HepG2 (cell line): ENCODE data around the gene KHNYN. TPM values are rescaled to one million over a fixed set of nuclear protein-coding genes. Genes with fewer than 3 reads are reported as not detected.

ENCODE experiments used
- DNMT3B ChIP-seq: conservative IDR thresholded peaks from 2 replicates; pipeline ENCODE4 v1.6.1; 2016; ENCODE audit warnings: missing biosample characterization, control low read depth
- FOXJ3 ChIP-seq: sonication (generic); formaldehyde crosslinking; IDR thresholded peaks from 2 replicates; pipeline ENCODE4 v1.4.0; 2020; ENCODE audit warnings: missing genetic modification reagents, mild to moderate bottlenecking, borderline replicate concordance
- FOXK2 ChIP-seq: fragments of 450-650 bp; IDR thresholded peaks from 2 replicates; pipeline ENCODE4 v1.6.1; 2016
- HNRNPLL ChIP-seq: fragments of 200-400 bp; formaldehyde crosslinking; IDR thresholded peaks from 2 replicates; pipeline ENCODE4 v1.6.1; 2017; ENCODE audit warnings: mild to moderate bottlenecking, low read depth, low read length; ENCODE audit not compliant: poor library complexity, severe bottlenecking
- MAFK ChIP-seq, 2 experiments: IDR thresholded peaks in 1 of 2; conservative IDR thresholded peaks in 1 of 2; 2 replicates each; pipeline ENCODE4 v1.6.1; 2011; ENCODE audit warnings: improper control_type of control experiment in 2 of 2, low read length in 2 of 2
- SKI ChIP-seq: fragments of 450-650 bp; IDR thresholded peaks from one replicate; pipeline ENCODE4 v1.6.1; 2018; ENCODE audit warnings: mild to moderate bottlenecking; ENCODE audit not compliant: partially characterized antibody
- ZBTB3 ChIP-seq: sonication (generic); formaldehyde crosslinking; IDR thresholded peaks from 2 replicates; pipeline ENCODE4 v1.4.0; 2020; ENCODE audit warnings: low read depth, mild to moderate bottlenecking, moderate library complexity, missing genetic modification reagents, borderline replicate concordance
- ZNF354B ChIP-seq: sonication (generic); formaldehyde crosslinking; IDR thresholded peaks from 2 replicates; pipeline ENCODE4 v1.8.0; 2022; ENCODE audit warnings: mild to moderate bottlenecking, missing genetic modification reagents
- ZNF468 ChIP-seq: sonication (generic); formaldehyde crosslinking; IDR thresholded peaks from 2 replicates; pipeline ENCODE4 v1.8.0; 2022; ENCODE audit warnings: mild to moderate bottlenecking, moderate library complexity, missing genetic modification reagents
- ZNF605 ChIP-seq: sonication (generic); formaldehyde crosslinking; IDR thresholded peaks from 2 replicates; pipeline ENCODE4 v1.8.0; 2022; ENCODE audit warnings: mild to moderate bottlenecking, missing genetic modification reagents
- ZNF616 ChIP-seq: sonication (generic); formaldehyde crosslinking; IDR thresholded peaks from 2 replicates; pipeline ENCODE4 v1.5.0; 2020; ENCODE audit warnings: low read depth, mild to moderate bottlenecking, missing genetic modification reagents
- ZNF629 ChIP-seq: sonication (generic); formaldehyde crosslinking; conservative IDR thresholded peaks from 2 replicates; pipeline ENCODE4 v1.5.0; 2020; ENCODE audit warnings: missing genetic modification reagents
- ZNF766 ChIP-seq: sonication (generic); formaldehyde crosslinking; IDR thresholded peaks from 2 replicates; pipeline ENCODE4 v1.5.0; 2020; ENCODE audit warnings: missing genetic modification reagents, borderline replicate concordance
- polyA plus RNA-seq, 8 experiments: library from polyadenylated mRNA; depleted of rRNA in 3 of 8; stranded (reverse) in 7 of 8; unstranded in 1 of 8; fragments of >200 nt; fragmentation: Illumina TruSeq in 4 of 8; extraction: Trizol in 4 of 8; gene quantifications; 2 replicates each; pipeline versions ENCODE4 v1.2.1 to v1.2.3, GENCODE V29; 2011 to 2016; ENCODE audit warnings: low read depth in 4 of 8, missing spikeins in 1 of 8, mixed read lengths in 1 of 8; ENCODE audit not compliant: insufficient read depth in 1 of 8
- total RNA-seq, 5 experiments: library from RNA; depleted of rRNA; stranded (reverse); fragments of >200 nt; fragmentation: Illumina TruSeq; extraction: Trizol; gene quantifications; 2 replicates each; pipeline ENCODE4 v1.2.3, GENCODE V29; 2016; ENCODE audit warnings: low read depth in 1 of 5
- TF ChIP-seq, protein P1 (sequence below): sonication (generic); formaldehyde crosslinking; IDR thresholded peaks from 2 replicates; pipeline ENCODE4 v1.4.0; 2020; ENCODE audit warnings: missing genetic modification reagents
- TF ChIP-seq, protein P2 (sequence below): sonication (generic); formaldehyde crosslinking; IDR thresholded peaks from 2 replicates; pipeline ENCODE4 v1.5.1; 2020; ENCODE audit warnings: missing genetic modification reagents, mild to moderate bottlenecking, borderline replicate concordance
- TF ChIP-seq, protein P3 (sequence below): sonication (generic); formaldehyde crosslinking; IDR thresholded peaks from 2 replicates; pipeline ENCODE4 v1.5.1; 2020; ENCODE audit warnings: mild to moderate bottlenecking, missing genetic modification reagents

Gene KHNYN
- total and polyA plus RNA-seq, 2 of the 13 experiments (the other 11 are each of a cell fraction or from before 2014, with no cell fraction given), result 52.8 to 75.7 TPM

DNA sequence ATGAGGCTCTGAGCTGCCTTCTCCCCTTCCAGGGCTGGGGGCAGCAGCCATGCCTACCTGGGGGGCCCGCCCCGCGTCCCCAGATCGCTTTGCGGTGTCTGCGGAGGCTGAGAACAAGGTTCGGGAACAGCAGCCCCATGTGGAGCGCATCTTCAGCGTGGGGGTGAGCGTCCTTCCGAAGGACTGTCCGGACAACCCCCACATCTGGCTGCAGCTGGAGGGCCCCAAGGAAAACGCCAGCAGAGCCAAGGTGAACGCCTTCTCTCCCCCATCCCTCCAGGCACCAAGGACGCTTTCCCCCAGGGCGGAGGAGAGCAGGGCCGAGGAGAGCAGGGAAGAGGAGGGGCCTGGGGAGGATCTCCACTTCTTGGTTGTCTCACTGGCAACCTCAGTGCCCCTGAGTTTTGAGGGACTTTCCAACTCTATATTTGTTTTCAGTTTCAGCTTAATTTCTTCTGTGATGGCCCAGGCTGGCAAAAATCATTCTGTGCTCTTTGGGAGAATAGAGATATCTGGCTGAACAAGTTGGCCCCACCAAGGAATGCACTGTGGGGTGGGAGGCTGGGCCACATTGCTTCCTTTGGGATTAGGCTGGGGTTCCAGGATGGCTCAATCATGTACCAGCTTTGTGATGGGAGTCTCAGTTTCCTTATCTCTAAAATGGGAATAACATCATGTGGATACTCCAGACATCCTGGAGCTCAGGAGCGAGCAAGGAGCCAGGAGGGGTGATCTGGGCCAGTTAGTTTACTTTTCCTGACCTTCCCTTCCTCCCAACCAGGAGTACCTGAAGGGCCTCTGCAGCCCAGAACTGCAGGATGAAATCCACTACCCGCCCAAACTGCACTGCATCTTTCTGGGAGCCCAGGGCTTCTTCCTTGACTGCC lies 1.2 kb downstream of the KHNYN start (continued):
- no peak for TF ChIP-seq FOXK2
- TF ChIP-seq ZNF468 (CRISPR knock-in tag), result no peak
- TF ChIP-seq, protein P1, sequence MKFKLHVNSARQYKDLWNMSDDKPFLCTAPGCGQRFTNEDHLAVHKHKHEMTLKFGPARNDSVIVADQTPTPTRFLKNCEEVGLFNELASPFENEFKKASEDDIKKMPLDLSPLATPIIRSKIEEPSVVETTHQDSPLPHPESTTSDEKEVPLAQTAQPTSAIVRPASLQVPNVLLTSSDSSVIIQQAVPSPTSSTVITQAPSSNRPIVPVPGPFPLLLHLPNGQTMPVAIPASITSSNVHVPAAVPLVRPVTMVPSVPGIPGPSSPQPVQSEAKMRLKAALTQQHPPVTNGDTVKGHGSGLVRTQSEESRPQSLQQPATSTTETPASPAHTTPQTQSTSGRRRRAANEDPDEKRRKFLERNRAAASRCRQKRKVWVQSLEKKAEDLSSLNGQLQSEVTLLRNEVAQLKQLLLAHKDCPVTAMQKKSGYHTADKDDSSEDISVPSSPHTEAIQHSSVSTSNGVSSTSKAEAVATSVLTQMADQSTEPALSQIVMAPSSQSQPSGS (CRISPR knock-in tag), result no peak
- TF ChIP-seq, protein P2, sequence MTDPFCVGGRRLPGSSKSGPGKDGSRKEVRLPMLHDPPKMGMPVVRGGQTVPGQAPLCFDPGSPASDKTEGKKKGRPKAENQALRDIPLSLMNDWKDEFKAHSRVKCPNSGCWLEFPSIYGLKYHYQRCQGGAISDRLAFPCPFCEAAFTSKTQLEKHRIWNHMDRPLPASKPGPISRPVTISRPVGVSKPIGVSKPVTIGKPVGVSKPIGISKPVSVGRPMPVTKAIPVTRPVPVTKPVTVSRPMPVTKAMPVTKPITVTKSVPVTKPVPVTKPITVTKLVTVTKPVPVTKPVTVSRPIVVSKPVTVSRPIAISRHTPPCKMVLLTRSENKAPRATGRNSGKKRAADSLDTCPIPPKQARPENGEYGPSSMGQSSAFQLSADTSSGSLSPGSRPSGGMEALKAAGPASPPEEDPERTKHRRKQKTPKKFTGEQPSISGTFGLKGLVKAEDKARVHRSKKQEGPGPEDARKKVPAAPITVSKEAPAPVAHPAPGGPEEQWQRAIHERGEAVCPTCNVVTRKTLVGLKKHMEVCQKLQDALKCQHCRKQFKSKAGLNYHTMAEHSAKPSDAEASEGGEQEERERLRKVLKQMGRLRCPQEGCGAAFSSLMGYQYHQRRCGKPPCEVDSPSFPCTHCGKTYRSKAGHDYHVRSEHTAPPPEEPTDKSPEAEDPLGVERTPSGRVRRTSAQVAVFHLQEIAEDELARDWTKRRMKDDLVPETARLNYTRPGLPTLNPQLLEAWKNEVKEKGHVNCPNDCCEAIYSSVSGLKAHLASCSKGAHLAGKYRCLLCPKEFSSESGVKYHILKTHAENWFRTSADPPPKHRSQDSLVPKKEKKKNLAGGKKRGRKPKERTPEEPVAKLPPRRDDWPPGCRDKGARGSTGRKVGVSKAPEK (CRISPR knock-in tag), result peak; percentile 83; the same call in 1 of the 2 replicates
- no peak for TF ChIP-seq ZBTB3 (CRISPR knock-in tag)
- no peak for TF ChIP-seq MAFK (conservative IDR thresholded peaks at IDR 0.05 in 1 of 2, IDR thresholded peaks at IDR 0.05 in 1 of 2; ENCODE audit: low read length in 2 of 2)
- TF ChIP-seq ZNF629, result peak; percentile 96
- TF ChIP-seq ZNF616 (CRISPR knock-in tag), result no peak; the same call in 1 of the 2 replicates
- peak; percentile 35 for TF ChIP-seq HNRNPLL
- TF ChIP-seq, protein P3, sequence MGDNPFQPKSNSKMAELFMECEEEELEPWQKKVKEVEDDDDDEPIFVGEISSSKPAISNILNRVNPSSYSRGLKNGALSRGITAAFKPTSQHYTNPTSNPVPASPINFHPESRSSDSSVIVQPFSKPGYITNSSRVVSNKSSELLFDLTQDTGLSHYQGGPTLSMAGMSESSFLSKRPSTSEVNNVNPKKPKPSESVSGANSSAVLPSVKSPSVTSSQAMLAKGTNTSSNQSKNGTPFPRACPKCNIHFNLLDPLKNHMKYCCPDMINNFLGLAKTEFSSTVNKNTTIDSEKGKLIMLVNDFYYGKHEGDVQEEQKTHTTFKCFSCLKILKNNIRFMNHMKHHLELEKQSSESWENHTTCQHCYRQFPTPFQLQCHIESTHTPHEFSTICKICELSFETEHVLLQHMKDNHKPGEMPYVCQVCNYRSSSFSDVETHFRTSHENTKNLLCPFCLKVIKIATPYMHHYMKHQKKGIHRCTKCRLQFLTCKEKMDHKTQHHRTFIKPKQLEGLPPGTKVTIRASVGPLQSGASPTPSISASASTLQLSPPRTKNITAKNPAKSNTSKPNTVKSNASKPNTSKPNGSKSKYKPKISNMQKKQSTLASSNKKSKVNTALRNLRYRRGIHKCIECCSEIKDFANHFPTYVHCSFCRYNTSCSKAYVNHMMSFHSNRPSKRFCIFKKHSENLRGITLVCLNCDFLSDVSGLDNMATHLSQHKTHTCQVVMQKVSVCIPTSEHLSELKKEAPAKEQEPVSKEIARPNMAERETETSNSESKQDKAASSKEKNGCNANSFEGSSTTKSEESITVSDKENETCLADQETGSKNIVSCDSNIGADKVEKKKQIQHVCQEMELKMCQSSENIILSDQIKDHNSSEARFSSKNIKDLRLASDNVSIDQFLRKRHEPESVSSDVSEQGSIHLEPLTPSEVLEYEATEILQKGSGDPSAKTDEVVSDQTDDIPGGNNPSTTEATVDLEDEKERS (CRISPR knock-in tag), result peak; percentile 93
- TF ChIP-seq ZNF766 (CRISPR knock-in tag), result no peak
- no peak for TF ChIP-seq SKI
- no peak; the same call in 1 of the 2 replicates for TF ChIP-seq ZNF354B
- peak; percentile 72; the same call in 1 of the 2 replicates for TF ChIP-seq ZNF605 (CRISPR knock-in tag)
- TF ChIP-seq DNMT3B (CRISPR knock-in tag), result 0 out of 2 replicates have a peak, but pooled peaks have one; percentile 79
- no peak for TF ChIP-seq FOXJ3 (CRISPR knock-in tag)
